Activated CD4-positive, alpha-beta T cell treated with anti-CD3 and anti-CD28 coated beads for 36 hours (primary cell): ENCODE results near the gene DTHD1. TPM values are rescaled to one million over a fixed set of nuclear protein-coding genes. Genes with fewer than 3 reads are reported as not detected.

Experiments used
- ATAC-seq: fragments of 200-7000 bp; cut with Tn5 transposase; one replicate; pipeline ENCODE4 v1.10.0; 2021; ENCODE audit warnings: mild to moderate bottlenecking, moderate library complexity
- CTCF ChIA-PET: fragments of 350-600 bp; sonication (Branson Sonifier 250); formaldehyde crosslinking; loops from one replicate; lab custom pipeline; 2021; ENCODE audit warnings: antibody characterized with exemption; lab: Charles Lee
- POLR2A ChIA-PET: fragments of 350-600 bp; sonication (Branson Sonifier 250); formaldehyde crosslinking; loops from one replicate; lab custom pipeline; 2021; ENCODE audit warnings: antibody characterized with exemption, inconsistent platforms; lab: Charles Lee
- DNase-seq: peaks from one replicate; pipeline ENCODE4 v3.0.0-alpha.2; 2020
- H3K27ac Mint-ChIP-seq: one replicate; pipeline ENCODE4 v1.8.0; 2021; ENCODE audit warnings: mixed read lengths
- H3K27me3 Mint-ChIP-seq: one replicate; pipeline ENCODE4 v1.8.0; 2021; ENCODE audit warnings: mixed read lengths
- H3K36me3 Mint-ChIP-seq: one replicate; pipeline ENCODE4 v1.8.0; 2021; ENCODE audit warnings: low read depth, mixed read lengths
- H3K4me1 Mint-ChIP-seq: one replicate; pipeline ENCODE4 v1.8.0; 2021; ENCODE audit warnings: mixed read lengths
- H3K4me3 Mint-ChIP-seq: one replicate; pipeline ENCODE4 v1.8.0; 2021; ENCODE audit warnings: mild to moderate bottlenecking, moderate library complexity, mixed read lengths
- H3K9me3 Mint-ChIP-seq: one replicate; pipeline ENCODE4 v1.8.0; 2021; ENCODE audit warnings: low read depth, mixed read lengths
- intact Hi-C, 2 experiments: fragments of 100-400 bp; cut with DNase I in 1 of 2; cut with micrococcal nuclease in 1 of 2; formaldehyde crosslinking; loops; one replicate each; pipeline versions ENCODE4 v1.14.2 to v1.15.1; 2022 to 2024; cut with DNase I, micrococcal nuclease
- total RNA-seq, 2 experiments: library from RNA; stranded (reverse); gene quantifications; one replicate each; pipeline ENCODE4 v1.2.3, GENCODE V29; 2021

The DTHD1 gene
- total RNA-seq, 2 experiments from 2014 or later, result 0.73 to 0.76 TPM

- POLR2A ChIA-PET, result interaction anchor here (1.4 kb wide), 1 partner anchor 40 kb away, joined by 9 read pairs; no protein-coding TSS in a partner anchor
- H3K4me3 Mint-ChIP-seq, result no peak overlapping the region
These were observed 44.5 kb downstream of the DTHD1 start for GRCh38 chr4:36325926-36326325.

DNA sequence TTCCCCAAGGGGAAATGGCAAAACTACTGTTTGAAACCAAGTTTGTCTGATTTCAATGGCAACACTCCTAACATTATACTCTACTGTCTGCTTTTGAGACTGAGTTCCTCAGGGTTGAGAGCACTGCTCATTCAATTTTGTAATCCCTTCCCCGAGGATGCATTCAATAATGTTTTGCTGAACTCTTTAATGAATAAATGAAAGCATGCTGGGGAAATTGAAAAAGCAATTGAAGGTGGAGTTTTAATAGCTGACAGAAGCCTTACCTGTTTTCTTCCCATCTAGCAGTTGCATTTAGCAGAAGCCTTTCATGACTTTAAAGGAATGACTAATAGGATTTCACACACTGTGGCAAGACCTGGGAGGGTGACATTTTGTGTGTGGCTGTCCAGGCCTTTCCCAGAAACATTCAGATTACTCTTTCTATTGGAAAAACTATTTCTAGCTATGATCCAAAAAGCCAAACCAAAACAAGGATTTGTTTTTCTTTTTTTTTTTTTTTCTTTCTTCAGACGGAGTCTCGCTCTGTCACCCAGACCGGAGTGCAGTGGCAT lies 45.1 kb downstream of the DTHD1 start:
- Mint-ChIP-seq H3K9me3 (peaks cover 2% of the 10 kb centered on the region), H3K36me3 (no peaks in the 10 kb centered on the region), H3K4me3 (no peak overlapping the region), H3K27me3 (no peaks in the 10 kb centered on the region), H3K4me1 (peaks cover 57% of the 10 kb centered on the region), H3K27ac (peak overlapping the region; percentile 24)
- DNase-seq (no peak), ATAC-seq (no peak)
- CTCF ChIA-PET, result interaction anchor here (0.6 to 1.8 kb wide), 6 partner anchors 22 to 130 kb away, joined by 3 to 8 read pairs (median 3); partner anchors contain the start of gene ARAP2
- POLR2A ChIA-PET, result interaction anchor here (0.6 to 0.8 kb wide), 3 partner anchors 22 to 1628 kb away, joined by 3 to 8 read pairs (median 6); partner anchors contain the start of gene ARAP2
- intact Hi-C loops, result loop anchor here (10.0 kb wide), 2 partner anchors 242 to 352 kb away; no protein-coding TSS in a partner anchor

More at GRCh38 chr4:36325926-36326325, 44.5 kb downstream of the DTHD1 start:
- CTCF ChIA-PET, result interaction anchor here (1.0 to 1.8 kb wide), 7 partner anchors 22 to 81 kb away, joined by 3 to 8 read pairs (median 3); partner anchors contain the start of gene ARAP2
- intact Hi-C loops, result loop anchor here (10.0 kb wide), 2 partner anchors 241 to 351 kb away; no protein-coding TSS in a partner anchor
- Mint-ChIP-seq H3K27me3 (no peaks in the 10 kb centered on the region), H3K9me3 (peaks cover 2% of the 10 kb centered on the region), H3K36me3 (no peaks in the 10 kb centered on the region), H3K4me1 (peaks cover 62% of the 10 kb centered on the region), H3K27ac (peak overlapping the region; percentile 86)
- ATAC-seq (no peak), DNase-seq (no peak)

DNA sequence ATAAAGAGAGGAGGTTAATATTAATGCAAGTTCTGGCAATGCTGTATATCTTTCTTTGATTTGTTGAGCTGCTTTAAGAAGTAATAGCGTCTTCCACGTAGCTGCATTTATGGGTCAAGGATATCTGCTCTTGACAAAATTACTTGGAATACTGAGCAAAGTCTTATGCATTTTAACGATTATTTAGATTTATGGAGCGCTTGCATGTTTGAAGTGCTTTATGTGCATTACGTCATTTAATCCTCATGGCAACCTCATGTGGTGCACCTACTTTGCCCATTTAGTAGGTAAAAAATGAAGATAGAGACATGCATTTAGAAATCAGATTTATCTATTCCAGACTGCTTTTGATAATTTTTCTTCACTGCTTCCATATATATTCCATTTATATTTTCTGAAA lies 46.0 kb downstream of the DTHD1 start:
- ChIA-PET CTCF (interaction anchor here (0.6 to 0.9 kb wide), 2 partner anchors 60 to 129 kb away, joined by 3 read pairs; no protein-coding TSS in a partner anchor), POLR2A (interaction anchor here (0.8 kb wide), 1 partner anchor 21 kb away, joined by 6 read pairs; no protein-coding TSS in a partner anchor)
- no peak for DNase-seq
- H3K9me3 Mint-ChIP-seq, result peaks cover 2% of the 10 kb centered on the region
- intact Hi-C loops, result loop anchor here (10.0 kb wide), 2 partner anchors 243 to 353 kb away; no protein-coding TSS in a partner anchor
- H3K27ac Mint-ChIP-seq, result no peak overlapping the region
- no peaks in the 10 kb centered on the region for H3K36me3 Mint-ChIP-seq
- H3K27me3 Mint-ChIP-seq, result no peaks in the 10 kb centered on the region
- no peak for ATAC-seq
- H3K4me3 Mint-ChIP-seq, result no peak overlapping the region
- H3K4me1 Mint-ChIP-seq, result peaks cover 51% of the 10 kb centered on the region

- no peak for ATAC-seq
- intact Hi-C loops, result loop anchor here (10.0 kb wide), 2 partner anchors 243 to 353 kb away; no protein-coding TSS in a partner anchor
These were observed 46.7 kb downstream of the DTHD1 start for GRCh38 chr4:36328130-36328529.

GRCh38 chr4:36329228-36329627 lies 47.8 kb downstream of the DTHD1 start:
- ATAC-seq (no peak), DNase-seq (no peak)
- Mint-ChIP-seq H3K9me3 (peaks cover 2% of the 10 kb centered on the region), H3K36me3 (no peaks in the 10 kb centered on the region), H3K27ac (no peak overlapping the region), H3K4me3 (no peak overlapping the region), H3K4me1 (peaks cover 43% of the 10 kb centered on the region), H3K27me3 (no peaks in the 10 kb centered on the region)
- CTCF ChIA-PET, result interaction anchor here (1.3 to 1.7 kb wide), 5 partner anchors 12 to 85 kb away, joined by 3 to 6 read pairs (median 4); partner anchors contain the start of gene ARAP2
- intact Hi-C loops, result loop anchor here (10.0 kb wide), 2 partner anchors 244 to 354 kb away; no protein-coding TSS in a partner anchor
- POLR2A ChIA-PET, result no interaction called here

More at GRCh38 chr4:36328130-36328529, 46.7 kb downstream of the DTHD1 start:
- DNase-seq, result no peak
- Mint-ChIP-seq H3K27ac (no peak overlapping the region), H3K36me3 (no peaks in the 10 kb centered on the region), H3K4me1 (peaks cover 49% of the 10 kb centered on the region), H3K9me3 (peaks cover 2% of the 10 kb centered on the region), H3K27me3 (no peaks in the 10 kb centered on the region), H3K4me3 (no peak overlapping the region)
- ChIA-PET CTCF (no interaction called here), POLR2A (no interaction called here)

DNA sequence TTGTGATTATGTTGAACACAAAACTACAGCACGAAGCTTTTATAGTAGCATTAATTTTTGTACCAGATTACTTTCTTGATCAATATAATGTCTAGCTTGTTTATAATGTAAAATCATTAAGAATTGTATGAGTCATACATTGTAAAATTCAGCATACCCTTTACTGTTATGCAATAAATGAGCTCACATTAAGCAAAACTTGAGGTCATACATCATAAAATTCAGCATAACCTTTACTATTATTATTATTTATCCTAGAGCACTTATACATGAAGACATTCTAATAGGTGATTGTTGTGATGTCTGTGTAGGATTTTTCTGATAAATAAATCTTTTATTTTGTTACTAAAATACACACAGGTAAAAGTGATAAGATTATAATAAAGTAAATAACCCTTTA lies 49.4 kb downstream of the DTHD1 start:
- Mint-ChIP-seq H3K27me3 (peaks cover 2% of the 10 kb centered on the region), H3K9me3 (peaks cover 2% of the 10 kb centered on the region), H3K36me3 (no peaks in the 10 kb centered on the region), H3K4me1 (peaks cover 29% of the 10 kb centered on the region), H3K27ac (no peak overlapping the region), H3K4me3 (no peak overlapping the region)
- CTCF ChIA-PET, result interaction anchor here (0.6 to 1.5 kb wide), 4 partner anchors 69 to 306 kb away, joined by 3 to 4 read pairs (median 3); partner anchors contain the start of gene ARAP2
- POLR2A ChIA-PET, result no interaction called here
- DNase-seq, result no peak
- intact Hi-C loops, result no loop called here
- no peak for ATAC-seq

DNA sequence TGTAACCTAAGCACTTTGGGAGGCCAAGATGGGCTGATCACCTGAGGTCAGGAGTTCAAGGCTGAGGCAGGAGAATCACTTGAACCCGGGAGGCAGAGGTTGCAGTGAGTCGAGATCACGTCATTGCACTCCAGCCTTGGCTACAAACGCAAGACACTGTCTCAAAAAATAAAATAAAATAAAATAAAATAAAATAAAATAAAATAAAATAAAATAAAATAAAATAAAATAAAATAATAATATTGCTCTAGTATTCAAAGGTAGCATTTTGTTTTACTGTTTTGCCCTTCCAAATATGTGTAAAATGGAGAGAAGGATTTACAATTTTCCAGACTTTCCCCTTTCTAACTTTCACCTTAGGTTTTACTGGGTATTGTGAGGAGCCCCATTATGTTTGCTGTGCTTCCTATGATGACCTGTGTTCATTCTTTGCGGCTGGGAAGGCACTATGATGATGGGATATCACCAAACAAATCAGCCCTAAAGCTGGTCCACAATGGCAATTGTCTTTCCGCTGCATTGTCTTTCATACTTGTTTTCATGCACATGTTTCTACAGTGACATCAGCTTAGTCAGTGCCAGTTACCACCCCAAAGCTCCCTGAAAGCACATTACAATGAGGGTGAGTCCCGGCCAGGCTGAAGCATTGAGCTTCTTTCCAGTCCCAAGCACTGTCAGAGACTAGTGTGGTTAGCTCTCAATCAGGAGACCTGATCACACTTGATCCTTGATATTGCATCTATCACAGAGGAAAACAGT lies 50.8 kb downstream of the DTHD1 start:
- peak overlapping the region; percentile 69 for H3K27ac Mint-ChIP-seq
- H3K9me3 Mint-ChIP-seq, result peaks cover 2% of the 10 kb centered on the region
- DNase-seq (peak; percentile 43), ATAC-seq (peak; percentile 76)
- H3K36me3 Mint-ChIP-seq, result no peaks in the 10 kb centered on the region
- CTCF ChIA-PET, result interaction anchor here (0.7 to 1.5 kb wide), 5 partner anchors 13 to 312 kb away, joined by 3 to 9 read pairs (median 3); no protein-coding TSS in a partner anchor
- no peak overlapping the region for H3K4me3 Mint-ChIP-seq
- intact Hi-C loops, result loop anchor here in 1 of 2 experiments (1.0 kb wide), 1 partner anchor 9 kb away; no protein-coding TSS in a partner anchor
- H3K27me3 Mint-ChIP-seq, result peaks cover 2% of the 10 kb centered on the region
- peaks cover 23% of the 10 kb centered on the region for H3K4me1 Mint-ChIP-seq
- POLR2A ChIA-PET, result interaction anchor here (0.7 to 1.2 kb wide), 6 partner anchors 46 to 118 kb away, joined by 3 to 4 read pairs (median 3); partner anchors contain the start of gene ARAP2

- Mint-ChIP-seq H3K9me3 (peaks cover under 1% of the 10 kb centered on the region), H3K27ac (peak overlapping the region; percentile 69), H3K36me3 (no peaks in the 10 kb centered on the region), H3K4me3 (no peak overlapping the region), H3K27me3 (peaks cover 2% of the 10 kb centered on the region), H3K4me1 (peaks cover 20% of the 10 kb centered on the region)
- CTCF ChIA-PET, result interaction anchor here (0.7 to 1.9 kb wide), 6 partner anchors 13 to 313 kb away, joined by 3 to 9 read pairs (median 4); no protein-coding TSS in a partner anchor
- no peak for DNase-seq
- peak; percentile 89 for ATAC-seq
- POLR2A ChIA-PET, result interaction anchor here (0.7 to 1.2 kb wide), 7 partner anchors 47 to 119 kb away, joined by 3 to 4 read pairs (median 3); partner anchors contain the start of gene ARAP2
- intact Hi-C loops, result loop anchor here in 1 of 2 experiments (1.0 kb wide), 1 partner anchor 9 kb away; no protein-coding TSS in a partner anchor
These were observed 51.3 kb downstream of the DTHD1 start for GRCh38 chr4:36332782-36333131.

DNA sequence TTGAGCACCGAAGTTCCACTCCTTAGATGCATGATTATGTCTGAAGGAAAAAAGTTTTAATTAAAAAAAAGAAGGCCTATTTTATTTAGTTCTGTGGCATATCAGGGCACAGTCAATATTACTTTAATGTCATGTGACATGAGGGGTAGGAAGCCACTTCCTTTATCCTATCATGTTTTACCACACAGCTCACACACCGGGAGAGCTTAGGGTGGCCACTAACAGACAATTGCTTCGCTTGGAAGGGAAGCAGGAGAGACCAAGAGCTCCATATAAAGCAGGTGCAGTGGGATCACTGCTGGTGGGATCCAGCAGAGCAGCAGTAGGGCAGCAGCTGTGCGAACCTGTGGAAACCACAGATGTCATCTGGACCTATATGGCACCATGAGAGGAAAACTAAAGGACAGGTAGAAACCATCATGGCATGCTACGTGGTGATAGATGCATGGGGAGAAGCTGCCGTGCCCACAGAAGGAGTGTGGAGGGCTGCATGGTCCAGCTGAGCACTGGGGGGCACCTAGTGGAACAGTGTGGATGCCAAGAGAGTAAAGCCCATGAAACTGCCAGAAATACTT lies 52.0 kb downstream of the DTHD1 start:
- no peak for DNase-seq
- Mint-ChIP-seq H3K4me3 (no peak overlapping the region), H3K4me1 (peaks cover 23% of the 10 kb centered on the region), H3K27ac (no peak overlapping the region), H3K9me3 (no peaks in the 10 kb centered on the region), H3K27me3 (peaks cover 2% of the 10 kb centered on the region), H3K36me3 (no peaks in the 10 kb centered on the region)
- ChIA-PET CTCF (interaction anchor here (1.2 to 1.9 kb wide), 3 partner anchors 14 to 66 kb away, joined by 3 to 9 read pairs (median 4); no protein-coding TSS in a partner anchor), POLR2A (interaction anchor here (0.6 to 1.0 kb wide), 6 partner anchors 53 to 119 kb away, joined by 3 to 4 read pairs (median 3); partner anchors contain the start of gene ARAP2)
- intact Hi-C loops, result no loop called here
- no peak for ATAC-seq

DNA sequence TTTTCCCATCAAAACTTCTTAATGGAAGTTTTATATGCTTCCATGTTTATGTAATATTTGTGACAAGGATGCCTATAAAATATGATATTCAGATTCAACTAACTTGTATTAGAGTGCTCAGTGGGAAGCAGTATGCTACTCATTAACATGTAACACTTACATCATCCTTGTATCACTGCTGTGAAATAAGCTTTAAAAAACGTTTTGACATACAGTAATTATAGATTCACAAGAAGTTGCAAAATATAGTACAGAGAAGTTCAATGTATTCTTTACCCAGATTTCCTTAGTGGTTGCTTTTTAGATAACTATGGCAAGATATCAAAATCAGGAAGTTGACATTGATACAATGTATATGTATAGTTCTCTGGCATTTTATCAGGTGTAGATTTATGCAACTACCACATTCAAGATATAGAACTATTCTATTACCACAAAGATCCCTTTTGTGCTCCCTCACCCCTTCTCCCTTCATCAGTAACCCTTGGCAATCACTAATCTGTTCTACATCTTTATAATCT lies 56.3 kb downstream of the DTHD1 start:
- Mint-ChIP-seq H3K27ac (no peak overlapping the region), H3K4me1 (peaks cover 17% of the 10 kb centered on the region), H3K36me3 (no peaks in the 10 kb centered on the region), H3K27me3 (peaks cover 2% of the 10 kb centered on the region), H3K9me3 (no peaks in the 10 kb centered on the region), H3K4me3 (no peak overlapping the region)
- ChIA-PET CTCF (no interaction called here), POLR2A (no interaction called here)
- no peak for DNase-seq
- no peak for ATAC-seq
- intact Hi-C loops, result no loop called here
